HL-60 (cell line): Measurements from ENCODE around the gene AP1B1.

Experiments used
- TF ChIP-seq, protein P1 (sequence below): IDR thresholded peaks from one replicate; pipeline ENCODE4 v1.5.1; 2011; ENCODE audit warnings: low read length, control low read depth, inconsistent platforms; ENCODE audit not compliant: insufficient read depth
- TF ChIP-seq, protein P2 (sequence below): IDR thresholded peaks from 2 replicates; pipeline ENCODE4 v1.6.1; 2012; ENCODE audit warnings: low read depth; ENCODE audit not compliant: insufficient replicate concordance

DNA sequence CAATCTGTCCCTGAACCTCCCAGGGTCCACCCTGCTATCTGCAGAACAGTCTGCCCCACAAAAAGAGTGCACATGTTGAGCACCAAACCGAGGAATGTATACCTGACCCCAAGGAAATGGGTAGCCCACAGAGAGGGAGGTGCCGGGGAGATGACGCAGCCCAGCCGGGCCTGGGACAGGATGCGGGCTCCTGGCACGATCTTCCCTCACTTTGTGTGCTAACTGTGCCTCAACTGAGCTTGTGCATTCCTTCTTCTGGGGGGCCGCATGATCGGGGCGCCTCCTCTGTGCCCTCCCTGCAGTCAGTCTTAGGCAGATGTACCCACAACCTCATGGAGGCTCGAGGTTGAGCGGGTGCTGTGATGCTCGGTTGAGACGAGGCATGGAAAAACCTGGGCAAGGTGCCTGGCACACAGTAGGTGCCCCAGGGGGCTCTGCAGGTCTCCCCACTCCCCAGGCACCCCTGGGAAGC lies 79.5 kb downstream of the AP1B1 start:
- TF ChIP-seq, protein P1, sequence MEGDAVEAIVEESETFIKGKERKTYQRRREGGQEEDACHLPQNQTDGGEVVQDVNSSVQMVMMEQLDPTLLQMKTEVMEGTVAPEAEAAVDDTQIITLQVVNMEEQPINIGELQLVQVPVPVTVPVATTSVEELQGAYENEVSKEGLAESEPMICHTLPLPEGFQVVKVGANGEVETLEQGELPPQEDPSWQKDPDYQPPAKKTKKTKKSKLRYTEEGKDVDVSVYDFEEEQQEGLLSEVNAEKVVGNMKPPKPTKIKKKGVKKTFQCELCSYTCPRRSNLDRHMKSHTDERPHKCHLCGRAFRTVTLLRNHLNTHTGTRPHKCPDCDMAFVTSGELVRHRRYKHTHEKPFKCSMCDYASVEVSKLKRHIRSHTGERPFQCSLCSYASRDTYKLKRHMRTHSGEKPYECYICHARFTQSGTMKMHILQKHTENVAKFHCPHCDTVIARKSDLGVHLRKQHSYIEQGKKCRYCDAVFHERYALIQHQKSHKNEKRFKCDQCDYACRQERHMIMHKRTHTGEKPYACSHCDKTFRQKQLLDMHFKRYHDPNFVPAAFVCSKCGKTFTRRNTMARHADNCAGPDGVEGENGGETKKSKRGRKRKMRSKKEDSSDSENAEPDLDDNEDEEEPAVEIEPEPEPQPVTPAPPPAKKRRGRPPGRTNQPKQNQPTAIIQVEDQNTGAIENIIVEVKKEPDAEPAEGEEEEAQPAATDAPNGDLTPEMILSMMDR: no peak
- TF ChIP-seq, protein P2, sequence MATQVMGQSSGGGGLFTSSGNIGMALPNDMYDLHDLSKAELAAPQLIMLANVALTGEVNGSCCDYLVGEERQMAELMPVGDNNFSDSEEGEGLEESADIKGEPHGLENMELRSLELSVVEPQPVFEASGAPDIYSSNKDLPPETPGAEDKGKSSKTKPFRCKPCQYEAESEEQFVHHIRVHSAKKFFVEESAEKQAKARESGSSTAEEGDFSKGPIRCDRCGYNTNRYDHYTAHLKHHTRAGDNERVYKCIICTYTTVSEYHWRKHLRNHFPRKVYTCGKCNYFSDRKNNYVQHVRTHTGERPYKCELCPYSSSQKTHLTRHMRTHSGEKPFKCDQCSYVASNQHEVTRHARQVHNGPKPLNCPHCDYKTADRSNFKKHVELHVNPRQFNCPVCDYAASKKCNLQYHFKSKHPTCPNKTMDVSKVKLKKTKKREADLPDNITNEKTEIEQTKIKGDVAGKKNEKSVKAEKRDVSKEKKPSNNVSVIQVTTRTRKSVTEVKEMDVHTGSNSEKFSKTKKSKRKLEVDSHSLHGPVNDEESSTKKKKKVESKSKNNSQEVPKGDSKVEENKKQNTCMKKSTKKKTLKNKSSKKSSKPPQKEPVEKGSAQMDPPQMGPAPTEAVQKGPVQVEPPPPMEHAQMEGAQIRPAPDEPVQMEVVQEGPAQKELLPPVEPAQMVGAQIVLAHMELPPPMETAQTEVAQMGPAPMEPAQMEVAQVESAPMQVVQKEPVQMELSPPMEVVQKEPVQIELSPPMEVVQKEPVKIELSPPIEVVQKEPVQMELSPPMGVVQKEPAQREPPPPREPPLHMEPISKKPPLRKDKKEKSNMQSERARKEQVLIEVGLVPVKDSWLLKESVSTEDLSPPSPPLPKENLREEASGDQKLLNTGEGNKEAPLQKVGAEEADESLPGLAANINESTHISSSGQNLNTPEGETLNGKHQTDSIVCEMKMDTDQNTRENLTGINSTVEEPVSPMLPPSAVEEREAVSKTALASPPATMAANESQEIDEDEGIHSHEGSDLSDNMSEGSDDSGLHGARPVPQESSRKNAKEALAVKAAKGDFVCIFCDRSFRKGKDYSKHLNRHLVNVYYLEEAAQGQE: no peak
